Panc1 (cell line): ENCODE data around the gene PTEN.

Experiments
- CTCF ChIP-seq: fragments of 450-650 bp; IDR thresholded peaks from 2 replicates; pipeline ENCODE4 v1.5.1; 2017; ENCODE audit warnings: mild to moderate bottlenecking
- REST ChIP-seq, 2 experiments: IDR thresholded peaks; 2 replicates each; pipeline ENCODE4 v1.6.1; 2011 to 2012; ENCODE audit warnings: low read depth in 2 of 2, control low read depth in 1 of 2, low read length in 1 of 2, mild to moderate bottlenecking in 1 of 2, moderate library complexity in 1 of 2; ENCODE audit not compliant: insufficient read depth in 1 of 2
- SIN3A ChIP-seq: IDR thresholded peaks from 2 replicates; pipeline ENCODE4 v1.6.1; 2012; ENCODE audit warnings: low read depth, mild to moderate bottlenecking, low read length, moderate library complexity, borderline replicate concordance; ENCODE audit not compliant: insufficient read depth
- TCF7L2 ChIP-seq: IDR thresholded peaks from 2 replicates; pipeline ENCODE4 v1.6.1; 2011; ENCODE audit warnings: mild to moderate bottlenecking, low read depth, low read length, inconsistent platforms

- no peak for TF ChIP-seq CTCF
- TF ChIP-seq TCF7L2 = no peak
- no peak for TF ChIP-seq REST (IDR thresholded peaks at IDR 0.05; ENCODE audit: insufficient read depth in 1 of 2, low read depth in 2 of 2, low read length in 1 of 2)
- TF ChIP-seq SIN3A = no peak
Observed at GRCh38 chr10:87875929-87876571, 12.6 kb downstream of the PTEN start.
